ENCODE measurements around the gene PYCR2.

- no peak for TF ChIP-seq CTCF (IDR thresholded peaks at IDR 0.05; ENCODE audit: insufficient read depth, low read depth, low read length)
- no peak for TF ChIP-seq EZH2 (IDR thresholded peaks at IDR 0.05; ENCODE audit: insufficient read depth, low read length)
These were observed 18.5 kb upstream of the PYCR2 start for GRCh38 chr1:225942574-225942973.
